Bone marrow (tissue), 2 donors: ENCODE results near the gene PSMA1.

Source experiments
- DNase-seq, 2 donors: peaks; one replicate each; lab custom pipeline; 2025; lab: John Stamatoyannopoulos, UW

Gene PSMA1

DNA sequence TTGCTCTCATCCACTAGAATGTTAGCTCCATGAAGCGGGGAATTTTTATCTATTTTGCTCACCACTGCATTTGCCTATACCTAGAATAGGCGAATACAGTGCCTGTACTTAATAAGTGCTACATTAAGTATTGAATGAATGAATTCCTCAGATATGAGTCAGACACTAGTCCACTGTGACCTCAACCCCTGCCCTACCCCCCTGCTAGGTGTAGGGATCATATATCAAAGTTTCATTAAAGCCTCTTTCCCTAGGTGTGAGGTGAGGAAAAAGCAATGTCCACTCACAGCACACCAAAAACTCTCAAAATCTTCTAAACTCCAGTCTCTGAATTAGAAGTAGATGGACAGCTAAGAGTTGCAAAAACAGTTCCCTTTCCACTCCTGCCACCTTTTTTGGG, 9.8 kb upstream of the PSMA1 start:
- DNase-seq = no peak

- DNase-seq = peak in 1 of 2 donors; percentile 65
These were observed 9.1 kb upstream of the PSMA1 start for GRCh38 chr11:14529321-14529720.

GRCh38 chr11:14522801-14523200, 2.6 kb upstream of the PSMA1 start:
- no peak for DNase-seq

- DNase-seq = no peak
These were observed 2.1 kb upstream of the PSMA1 start for GRCh38 chr11:14522245-14522644.

GRCh38 chr11:14520747-14521151, 563 bp upstream of the PSMA1 start:
- no peak for DNase-seq

DNA sequence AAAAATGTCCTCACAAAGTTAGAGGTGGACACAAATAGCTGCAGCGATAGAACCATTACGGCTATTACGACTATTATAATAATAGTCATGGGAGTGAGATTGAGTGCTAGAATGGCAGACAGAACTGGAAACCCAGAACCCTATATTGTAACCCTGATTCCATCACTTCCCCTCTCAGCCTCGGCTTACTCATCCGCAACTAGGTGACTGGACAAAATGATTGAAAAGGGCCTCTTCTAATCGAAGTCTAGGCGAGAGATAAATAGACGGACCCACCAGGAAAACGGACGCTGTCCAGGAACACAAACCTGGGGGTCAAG, 629 bp downstream of the PSMA1 start:
- DNase-seq = peak in 1 of 2 donors; percentile 67

GRCh38 chr11:14518820-14519219, 1.4 kb downstream of the PSMA1 start:
- DNase-seq = no peak

DNA sequence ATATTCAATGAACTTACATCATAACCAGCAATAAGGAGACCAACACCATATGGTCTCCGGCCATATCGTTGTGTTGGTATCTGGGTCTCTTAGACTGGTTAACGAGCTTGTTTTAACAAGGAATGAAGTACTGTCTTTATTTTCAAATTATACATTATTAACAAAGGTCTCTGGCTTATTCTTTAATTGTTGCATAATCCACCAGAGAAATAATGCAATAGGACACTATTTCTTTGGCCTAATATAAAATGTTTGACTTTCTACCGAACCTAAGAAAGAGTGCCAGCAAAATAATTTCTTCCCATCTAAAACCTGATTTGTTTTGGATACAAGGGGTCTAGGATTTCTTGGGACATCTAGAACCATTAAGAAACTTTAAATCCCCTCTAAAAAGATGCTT, 6.4 kb downstream of the PSMA1 start:
- no peak for DNase-seq

GRCh38 chr11:14506532-14506931, 13.7 kb downstream of the PSMA1 start:
- DNase-seq = no peak

DNA sequence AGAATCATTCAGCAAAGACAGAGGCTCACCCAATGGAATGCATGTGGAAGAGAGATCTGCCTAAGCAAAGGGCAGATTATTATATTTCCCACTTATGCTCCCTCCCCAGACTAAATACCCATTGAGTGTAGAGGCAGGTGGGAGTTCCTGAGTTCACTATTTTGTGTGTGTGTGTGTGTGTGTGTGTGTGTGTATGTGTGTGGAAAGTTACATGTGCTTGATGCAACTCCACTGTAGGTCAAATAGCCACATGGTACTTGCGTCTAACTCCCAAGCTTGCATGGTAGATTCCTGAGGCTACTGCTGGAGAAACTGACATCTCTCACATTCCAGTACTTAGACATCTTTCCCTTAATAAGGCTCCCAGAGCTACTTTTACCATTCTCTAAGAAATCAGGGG, 17.2 kb downstream of the PSMA1 start:
- DNase-seq = no peak

GRCh38 chr11:14502039-14502438, 18.1 kb downstream of the PSMA1 start:
- DNase-seq = no peak

DNA sequence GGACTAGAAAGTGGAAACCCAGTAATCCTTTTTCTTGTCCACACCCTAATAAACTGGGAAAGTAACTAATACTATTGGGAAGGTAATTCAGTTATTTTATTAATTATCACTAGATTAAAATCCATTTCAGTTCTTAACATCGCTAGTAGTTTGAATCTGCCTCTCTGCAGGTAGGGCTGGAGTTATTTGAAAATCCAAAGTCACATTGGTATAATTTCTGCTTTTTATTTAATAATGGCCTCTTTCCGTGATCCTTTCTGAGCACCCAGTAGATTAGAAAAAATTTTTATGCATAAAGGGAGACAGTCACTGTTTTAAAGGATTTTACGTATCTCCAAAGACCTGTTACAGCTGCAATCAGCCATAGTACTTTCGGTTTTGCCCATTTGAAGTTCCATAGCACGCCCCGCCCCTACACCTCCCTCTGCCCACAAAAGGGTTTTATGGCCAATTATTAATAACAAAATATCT, 20.0 kb downstream of the PSMA1 start:
- peak in 1 of 2 donors; percentile 66 for DNase-seq

DNA sequence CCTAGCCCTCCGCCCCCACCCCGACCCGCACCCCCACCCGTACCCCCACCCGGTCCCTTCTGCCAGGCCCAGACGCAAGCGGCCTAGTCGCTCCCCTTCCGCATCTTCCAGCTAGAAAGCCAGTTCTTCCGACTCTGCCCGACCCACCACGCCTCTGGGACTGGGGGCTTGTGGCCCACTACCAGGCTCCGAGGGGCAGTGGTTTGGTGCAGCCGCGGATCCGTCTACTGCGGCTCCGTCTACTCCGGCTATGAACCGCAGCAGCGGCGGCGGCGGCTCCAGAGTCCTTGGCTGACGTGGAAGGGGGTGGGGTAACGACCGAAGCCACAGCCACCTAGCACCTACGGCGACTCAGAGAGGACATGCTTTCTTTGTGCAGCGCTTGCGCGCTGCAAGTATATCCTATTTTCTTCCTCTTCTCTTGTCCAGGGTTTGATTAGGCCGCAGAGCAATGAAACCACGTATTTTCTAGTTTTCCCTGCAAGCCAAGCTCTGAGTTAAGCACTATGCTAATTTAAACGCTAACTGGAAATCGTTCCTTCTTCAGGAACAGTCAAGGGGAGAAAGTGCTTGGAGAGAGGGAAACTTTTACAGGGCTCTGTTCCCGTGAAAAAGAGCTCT, 20.5 kb downstream of the PSMA1 start, which contains the start of gene COPB1:
COPB1 (minus strand) TSS at position 252 of the 621 bp plus-strand sequence. CDS start 883 bp downstream, outside the sequence.
- DNase-seq = peak; percentile 80 to 93

DNA sequence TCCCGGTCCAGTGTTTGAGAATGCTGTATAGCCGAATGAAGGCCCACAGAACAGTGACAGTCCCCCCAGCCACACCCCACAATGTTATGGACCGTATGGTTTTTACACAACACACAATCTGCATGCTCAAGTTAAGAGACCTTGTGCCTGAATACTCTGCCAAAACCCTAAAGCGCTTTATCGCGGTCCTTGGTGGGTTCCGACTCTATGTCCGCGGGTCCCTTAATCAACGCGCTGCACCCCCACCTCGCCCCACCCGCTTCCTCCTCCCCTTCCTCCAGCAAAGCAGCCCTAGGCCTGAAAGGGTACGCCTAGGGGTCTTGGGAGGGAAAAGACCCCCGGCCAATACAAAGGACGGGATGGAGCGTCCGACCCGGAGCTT, 21.0 kb downstream of the PSMA1 start:
- DNase-seq = peak; percentile 37 to 71

DNA sequence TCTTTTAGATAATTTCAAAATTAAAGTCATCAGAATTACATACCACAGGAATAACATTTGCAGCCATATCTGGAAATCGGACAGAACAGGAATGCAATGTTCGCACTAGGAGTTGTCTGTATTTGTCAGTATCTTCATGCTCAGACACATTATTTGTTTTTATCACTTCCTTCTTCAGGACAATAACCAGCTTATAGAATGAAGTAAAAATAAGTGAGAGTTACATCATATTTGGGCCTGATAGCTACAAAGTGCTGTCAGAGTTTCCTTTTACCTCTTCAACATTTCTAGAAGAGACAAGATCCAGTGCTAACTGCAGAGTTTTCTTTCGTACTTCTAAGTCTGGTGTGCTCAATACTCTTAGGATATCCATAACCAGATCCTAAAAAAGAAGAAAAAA, 39.5 kb downstream of the PSMA1 start:
- no peak for DNase-seq

DNA sequence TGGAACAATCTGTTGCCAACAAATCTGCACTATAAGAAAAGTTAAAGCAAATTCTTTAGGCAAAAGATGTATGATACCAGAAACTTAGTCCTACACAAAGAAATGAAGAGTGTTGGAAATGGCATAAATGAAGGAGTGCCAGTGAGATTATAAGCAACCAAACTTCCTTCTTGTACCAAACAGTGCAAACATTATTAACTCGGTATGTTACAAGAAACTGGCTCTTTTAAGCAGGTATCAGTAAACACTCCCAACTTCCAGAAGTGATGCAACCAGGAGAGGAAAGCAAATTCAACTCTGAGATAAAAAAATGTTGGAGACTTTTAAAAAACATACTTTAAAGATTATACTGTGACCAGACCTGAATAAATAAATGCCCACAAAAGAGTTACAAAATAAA, 49.1 kb downstream of the PSMA1 start:
- DNase-seq = no peak

DNA sequence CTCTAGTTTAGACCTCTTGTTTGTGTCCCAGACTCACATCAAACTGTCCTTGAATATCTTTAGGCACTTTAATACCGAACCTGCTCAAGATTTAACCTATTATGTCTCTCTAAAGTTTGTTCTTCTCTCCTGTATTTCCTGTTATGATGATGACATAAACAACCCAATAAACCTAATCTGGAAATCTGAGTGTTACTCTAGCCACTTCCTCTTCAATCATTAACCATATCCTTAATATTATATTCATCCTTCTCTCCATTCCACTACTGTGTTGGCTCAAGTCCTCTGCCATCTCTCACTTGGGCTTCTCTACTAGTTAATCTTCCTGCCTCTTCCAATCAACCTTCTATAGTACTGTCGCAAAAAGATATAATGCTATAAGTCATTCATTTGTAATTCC, 56.6 kb downstream of the PSMA1 start:
- DNase-seq = no peak

- no peak for DNase-seq
These were observed 60.0 kb downstream of the PSMA1 start for GRCh38 chr11:14460147-14460546.

GRCh38 chr11:14458377-14458776, 61.8 kb downstream of the PSMA1 start:
- no peak for DNase-seq

- no peak for DNase-seq
These were observed 64.3 kb downstream of the PSMA1 start for GRCh38 chr11:14455648-14456430.
